Measurements from ENCODE around the gene FAS. TPM values are rescaled to one million over a fixed set of nuclear protein-coding genes. Genes with fewer than 3 reads are reported as not detected.

The FAS gene
- total RNA-seq, 1 experiment from 2014 or later: 91.9 TPM

- no peaks in the 10 kb centered on the region for H3K9me2 ChIP-seq (replicated peaks; ENCODE audit: insufficient read depth, low read length)
- H3K4me1 ChIP-seq (ENCODE audit: low read length): peaks cover 2% of the 10 kb centered on the region
- no peak for DNase-seq
- H3K27me3 ChIP-seq (ENCODE audit: low read length): no peaks in the 10 kb centered on the region
- no peak overlapping the region for H3K9ac ChIP-seq (ENCODE audit: low read length)
- H3K79me2 ChIP-seq (ENCODE audit: low read length): no peaks in the 10 kb centered on the region
- no peak overlapping the region for H3K4me2 ChIP-seq (ENCODE audit: low read depth, low read length, poor library complexity, severe bottlenecking)
- no peak overlapping the region for H2AFZ ChIP-seq (ENCODE audit: low read length)
- H3K9me3 ChIP-seq (ENCODE audit: low read length): no peaks in the 10 kb centered on the region
- H3K27ac ChIP-seq (ENCODE audit: low read length): no peak overlapping the region
- H3K36me3 ChIP-seq (ENCODE audit: insufficient read depth, low read length): no peaks in the 10 kb centered on the region
- H3K4me3 ChIP-seq (ENCODE audit: low read length): no peak overlapping the region
- H4K20me1 ChIP-seq (ENCODE audit: insufficient read depth, low read depth, low read length): no peaks in the 10 kb centered on the region
Measured at GRCh38 chr10:88949912-88950837, 40.4 kb upstream of the FAS start.

- Histone ChIP-seq H3K9me3 (ENCODE audit: low read length) (no peaks in the 10 kb centered on the region), H3K4me1 (ENCODE audit: low read length) (no peaks in the 10 kb centered on the region), H3K4me3 (ENCODE audit: low read length) (no peak within 1 kb of the TSS), H4K20me1 (ENCODE audit: insufficient read depth, low read depth, low read length) (no peaks in the 10 kb centered on the region), H3K9ac (ENCODE audit: low read length) (no peak within 1 kb of the TSS), H3K4me2 (ENCODE audit: low read depth, low read length, poor library complexity, severe bottlenecking) (no peak within 1 kb of the TSS), H2AFZ (ENCODE audit: low read length) (no peak within 1 kb of the TSS), H3K79me2 (ENCODE audit: low read length) (no peaks in the 10 kb centered on the region), H3K36me3 (ENCODE audit: insufficient read depth, low read length) (no peaks in the 10 kb centered on the region), H3K27me3 (ENCODE audit: low read length) (no peaks in the 10 kb centered on the region), H3K27ac (ENCODE audit: low read length) (no peak within 1 kb of the TSS), H3K9me2 (replicated peaks; ENCODE audit: insufficient read depth, low read length) (no peaks in the 10 kb centered on the region)
- no peak for DNase-seq
Measured at GRCh38 chr10:88952647-88953111, 37.9 kb upstream of the FAS start, which contains the start of gene ACTA2. TSS of gene ACTA2 (minus strand) at chr10:88952773. CDS start at chr10:88948930, 3,843 bp downstream.

GRCh38 chr10:88953662-88954061 is 36.9 kb upstream of the FAS start:
- DNase-seq: no peak
- no peak overlapping the region for H2AFZ ChIP-seq (ENCODE audit: low read length)
- H3K27me3 ChIP-seq (ENCODE audit: low read length): no peaks in the 10 kb centered on the region
- H3K9ac ChIP-seq (ENCODE audit: low read length): no peak overlapping the region
- H3K4me2 ChIP-seq (ENCODE audit: low read depth, low read length, poor library complexity, severe bottlenecking): no peak overlapping the region
- no peak overlapping the region for H3K4me3 ChIP-seq (ENCODE audit: low read length)
- H3K9me2 ChIP-seq (replicated peaks; ENCODE audit: insufficient read depth, low read length): no peaks in the 10 kb centered on the region
- H3K36me3 ChIP-seq (ENCODE audit: insufficient read depth, low read length): no peaks in the 10 kb centered on the region
- no peaks in the 10 kb centered on the region for H3K9me3 ChIP-seq (ENCODE audit: low read length)
- H4K20me1 ChIP-seq (ENCODE audit: insufficient read depth, low read depth, low read length): no peaks in the 10 kb centered on the region
- no peak overlapping the region for H3K27ac ChIP-seq (ENCODE audit: low read length)
- no peaks in the 10 kb centered on the region for H3K79me2 ChIP-seq (ENCODE audit: low read length)
- no peaks in the 10 kb centered on the region for H3K4me1 ChIP-seq (ENCODE audit: low read length)

GRCh38 chr10:88954458-88955083 is 36.0 kb upstream of the FAS start:
- no peaks in the 10 kb centered on the region for H3K4me1 ChIP-seq (ENCODE audit: low read length)
- no peaks in the 10 kb centered on the region for H3K79me2 ChIP-seq (ENCODE audit: low read length)
- no peaks in the 10 kb centered on the region for H3K9me3 ChIP-seq (ENCODE audit: low read length)

GRCh38 chr10:88957381-88957780 is 33.2 kb upstream of the FAS start:
- H2AFZ ChIP-seq (ENCODE audit: low read length): no peak overlapping the region
- no peaks in the 10 kb centered on the region for H3K9me3 ChIP-seq (ENCODE audit: low read length)
- no peaks in the 10 kb centered on the region for H3K79me2 ChIP-seq (ENCODE audit: low read length)

More at GRCh38 chr10:88954458-88955083, 36.0 kb upstream of the FAS start:
- H4K20me1 ChIP-seq (ENCODE audit: insufficient read depth, low read depth, low read length): no peaks in the 10 kb centered on the region
- H3K9ac ChIP-seq (ENCODE audit: low read length): no peak overlapping the region
- no peak overlapping the region for H3K4me3 ChIP-seq (ENCODE audit: low read length)
- H2AFZ ChIP-seq (ENCODE audit: low read length): no peak overlapping the region
- H3K9me2 ChIP-seq (replicated peaks; ENCODE audit: insufficient read depth, low read length): no peaks in the 10 kb centered on the region
- no peaks in the 10 kb centered on the region for H3K27me3 ChIP-seq (ENCODE audit: low read length)
- H3K4me2 ChIP-seq (ENCODE audit: low read depth, low read length, poor library complexity, severe bottlenecking): no peak overlapping the region
- no peak overlapping the region for H3K27ac ChIP-seq (ENCODE audit: low read length)
- no peaks in the 10 kb centered on the region for H3K36me3 ChIP-seq (ENCODE audit: insufficient read depth, low read length)
- DNase-seq: no peak

GRCh38 chr10:88958721-88959120 is 31.9 kb upstream of the FAS start:
- Histone ChIP-seq H3K27me3 (ENCODE audit: low read length) (no peaks in the 10 kb centered on the region), H4K20me1 (ENCODE audit: insufficient read depth, low read depth, low read length) (no peaks in the 10 kb centered on the region), H2AFZ (ENCODE audit: low read length) (no peak overlapping the region), H3K36me3 (ENCODE audit: insufficient read depth, low read length) (no peaks in the 10 kb centered on the region), H3K9me2 (replicated peaks; ENCODE audit: insufficient read depth, low read length) (no peaks in the 10 kb centered on the region), H3K9me3 (ENCODE audit: low read length) (no peaks in the 10 kb centered on the region), H3K4me2 (ENCODE audit: low read depth, low read length, poor library complexity, severe bottlenecking) (no peak overlapping the region), H3K4me1 (ENCODE audit: low read length) (no peaks in the 10 kb centered on the region), H3K4me3 (ENCODE audit: low read length) (no peak overlapping the region), H3K27ac (ENCODE audit: low read length) (no peak overlapping the region), H3K79me2 (ENCODE audit: low read length) (no peaks in the 10 kb centered on the region), H3K9ac (ENCODE audit: low read length) (no peak overlapping the region)
- DNase-seq: no peak

More at GRCh38 chr10:88957381-88957780, 33.2 kb upstream of the FAS start:
- Histone ChIP-seq H4K20me1 (ENCODE audit: insufficient read depth, low read depth, low read length) (no peaks in the 10 kb centered on the region), H3K4me1 (ENCODE audit: low read length) (no peaks in the 10 kb centered on the region), H3K36me3 (ENCODE audit: insufficient read depth, low read length) (no peaks in the 10 kb centered on the region), H3K4me2 (ENCODE audit: low read depth, low read length, poor library complexity, severe bottlenecking) (no peak overlapping the region), H3K9ac (ENCODE audit: low read length) (no peak overlapping the region), H3K27ac (ENCODE audit: low read length) (no peak overlapping the region), H3K27me3 (ENCODE audit: low read length) (no peaks in the 10 kb centered on the region), H3K9me2 (replicated peaks; ENCODE audit: insufficient read depth, low read length) (no peaks in the 10 kb centered on the region), H3K4me3 (ENCODE audit: low read length) (no peak overlapping the region)
- DNase-seq: no peak

- H3K79me2 ChIP-seq (ENCODE audit: low read length): no peaks in the 10 kb centered on the region
- no peak overlapping the region for H3K9ac ChIP-seq (ENCODE audit: low read length)
- H3K27me3 ChIP-seq (ENCODE audit: low read length): no peaks in the 10 kb centered on the region
- no peak overlapping the region for H3K4me3 ChIP-seq (ENCODE audit: low read length)
- H4K20me1 ChIP-seq (ENCODE audit: insufficient read depth, low read depth, low read length): no peaks in the 10 kb centered on the region
- no peak overlapping the region for H2AFZ ChIP-seq (ENCODE audit: low read length)
- H3K4me2 ChIP-seq (ENCODE audit: low read depth, low read length, poor library complexity, severe bottlenecking): no peak overlapping the region
- H3K36me3 ChIP-seq (ENCODE audit: insufficient read depth, low read length): no peaks in the 10 kb centered on the region
- H3K9me3 ChIP-seq (ENCODE audit: low read length): no peaks in the 10 kb centered on the region
- H3K9me2 ChIP-seq (replicated peaks; ENCODE audit: insufficient read depth, low read length): no peaks in the 10 kb centered on the region
- H3K4me1 ChIP-seq (ENCODE audit: low read length): no peaks in the 10 kb centered on the region
- no peak for DNase-seq
- no peak overlapping the region for H3K27ac ChIP-seq (ENCODE audit: low read length)
Measured at GRCh38 chr10:88960802-88961201, 29.8 kb upstream of the FAS start.

- no peaks in the 10 kb centered on the region for H3K4me1 ChIP-seq (ENCODE audit: low read length)
- no peaks in the 10 kb centered on the region for H4K20me1 ChIP-seq (ENCODE audit: insufficient read depth, low read depth, low read length)
- no peak for DNase-seq
- no peak overlapping the region for H3K27ac ChIP-seq (ENCODE audit: low read length)
- no peak overlapping the region for H3K4me3 ChIP-seq (ENCODE audit: low read length)
- H3K36me3 ChIP-seq (ENCODE audit: insufficient read depth, low read length): no peaks in the 10 kb centered on the region
- H3K9ac ChIP-seq (ENCODE audit: low read length): no peak overlapping the region
- no peaks in the 10 kb centered on the region for H3K79me2 ChIP-seq (ENCODE audit: low read length)
- H3K9me2 ChIP-seq (replicated peaks; ENCODE audit: insufficient read depth, low read length): no peaks in the 10 kb centered on the region
- no peaks in the 10 kb centered on the region for H3K27me3 ChIP-seq (ENCODE audit: low read length)
- no peak overlapping the region for H3K4me2 ChIP-seq (ENCODE audit: low read depth, low read length, poor library complexity, severe bottlenecking)
- H2AFZ ChIP-seq (ENCODE audit: low read length): no peak overlapping the region
- H3K9me3 ChIP-seq (ENCODE audit: low read length): no peaks in the 10 kb centered on the region
Measured at GRCh38 chr10:88961266-88961665, 29.3 kb upstream of the FAS start.
